GM21360 (cell line): Measurements from ENCODE around the gene CFDP1.
A peak's percentile ranks its signal among the peaks of the same experiment; 100 is the strongest.
"Not testable (repeated sequence)": the region's sequence is repeated elsewhere in the genome, so short reads cannot be mapped to it uniquely, and the experiment has no call there.

Experiments
- ATAC-seq: cut with Tn5 transposase; IDR thresholded peaks from one replicate; pipeline ENCODE4 v1.9.1; 2021; ENCODE audit warnings: mild to moderate bottlenecking, moderate library complexity; ENCODE audit not compliant: unreplicated experiment

Gene CFDP1

GRCh38 chr16:75459691-75460090 is 26.4 kb upstream of the CFDP1 start:
- no peak for ATAC-seq

GRCh38 chr16:75458439-75458838 is 25.1 kb upstream of the CFDP1 start:
- ATAC-seq: no peak

DNA sequence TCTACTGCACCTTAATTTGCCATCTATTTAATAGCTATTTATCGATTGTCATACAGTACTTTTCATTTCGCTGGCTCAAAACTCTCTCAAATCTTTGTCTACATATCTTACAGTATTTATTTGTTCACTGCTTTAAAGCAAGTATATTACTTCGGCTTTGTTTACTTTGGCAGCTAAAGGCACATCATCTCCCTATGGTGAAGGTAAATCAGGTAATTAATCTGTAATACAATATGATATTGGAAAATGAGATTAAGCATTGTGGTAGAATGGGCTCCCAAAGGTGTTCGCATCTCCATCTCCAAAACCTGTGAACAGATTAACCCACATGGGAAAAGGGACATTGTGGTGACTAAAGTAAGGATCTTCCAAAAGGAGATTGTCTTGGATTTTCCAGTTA is 24.7 kb upstream of the CFDP1 start:
- no peak for ATAC-seq

DNA sequence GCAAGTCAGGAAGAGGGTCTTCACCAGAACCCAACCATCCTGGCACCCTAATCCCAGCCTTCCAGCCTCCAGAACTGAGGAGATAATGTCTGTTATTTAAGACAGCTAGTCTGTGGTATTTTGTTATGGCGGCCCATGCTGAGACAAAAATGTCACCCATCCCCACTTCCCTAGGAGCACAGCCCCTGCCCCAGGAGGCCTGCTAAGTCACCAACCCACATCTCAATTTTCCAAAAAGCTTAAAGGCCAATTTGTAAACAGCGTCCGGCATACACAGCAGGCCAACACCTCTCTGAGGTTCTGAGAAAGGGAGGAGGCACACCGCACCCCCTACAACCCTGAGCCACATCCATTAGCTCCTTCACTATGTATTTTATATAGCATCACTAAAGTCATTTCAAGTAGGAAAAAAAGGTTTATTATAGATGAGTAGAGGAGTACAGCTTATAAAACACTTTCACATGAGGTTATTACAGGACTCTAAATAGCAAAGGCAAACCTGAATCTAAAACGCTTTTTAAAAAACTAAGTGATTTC is 24.2 kb upstream of the CFDP1 start:
- ATAC-seq: no peak

- no peak for ATAC-seq
Observed at GRCh38 chr16:75456971-75457370, 23.7 kb upstream of the CFDP1 start.

DNA sequence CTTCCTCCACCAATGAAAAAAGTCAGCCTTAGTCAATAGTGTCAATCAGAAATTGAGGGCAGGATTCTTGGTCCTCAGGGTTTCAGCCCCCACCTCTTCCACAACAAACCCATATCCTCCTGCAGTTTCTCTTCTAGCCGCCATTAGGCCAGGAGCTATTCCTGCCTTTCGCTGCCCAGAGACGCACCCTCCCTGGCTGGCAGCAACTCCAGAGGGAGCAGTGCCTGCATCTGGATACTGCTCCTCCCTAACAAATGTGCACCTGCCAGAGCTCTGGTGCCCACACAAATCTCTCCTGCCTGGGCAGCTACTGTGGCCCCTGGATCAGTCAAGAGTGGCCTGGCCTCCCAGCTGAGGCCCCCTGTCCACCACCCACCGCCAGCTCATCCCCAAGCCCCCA is 23.2 kb upstream of the CFDP1 start:
- ATAC-seq: not testable (repeated sequence)

DNA sequence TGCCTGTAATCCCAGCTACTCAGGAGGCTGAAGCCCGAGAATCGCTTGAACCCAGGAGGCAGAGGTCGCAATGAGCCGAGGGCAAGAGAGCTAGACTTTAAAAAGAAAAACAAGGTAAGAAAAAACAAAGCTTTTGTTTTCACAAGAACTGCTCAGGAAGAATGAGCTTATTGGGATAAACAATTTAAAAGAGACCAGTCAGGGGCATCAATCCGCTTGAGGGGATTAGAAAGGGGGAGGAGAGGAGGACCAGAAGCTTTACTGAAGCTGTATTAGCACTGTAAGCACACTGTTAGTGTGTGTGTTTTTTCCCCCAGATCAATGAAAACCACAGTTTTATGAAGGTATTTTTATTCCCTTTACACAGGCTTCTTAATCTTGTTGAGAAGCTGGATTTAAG is 22.4 kb upstream of the CFDP1 start:
- ATAC-seq: no peak

DNA sequence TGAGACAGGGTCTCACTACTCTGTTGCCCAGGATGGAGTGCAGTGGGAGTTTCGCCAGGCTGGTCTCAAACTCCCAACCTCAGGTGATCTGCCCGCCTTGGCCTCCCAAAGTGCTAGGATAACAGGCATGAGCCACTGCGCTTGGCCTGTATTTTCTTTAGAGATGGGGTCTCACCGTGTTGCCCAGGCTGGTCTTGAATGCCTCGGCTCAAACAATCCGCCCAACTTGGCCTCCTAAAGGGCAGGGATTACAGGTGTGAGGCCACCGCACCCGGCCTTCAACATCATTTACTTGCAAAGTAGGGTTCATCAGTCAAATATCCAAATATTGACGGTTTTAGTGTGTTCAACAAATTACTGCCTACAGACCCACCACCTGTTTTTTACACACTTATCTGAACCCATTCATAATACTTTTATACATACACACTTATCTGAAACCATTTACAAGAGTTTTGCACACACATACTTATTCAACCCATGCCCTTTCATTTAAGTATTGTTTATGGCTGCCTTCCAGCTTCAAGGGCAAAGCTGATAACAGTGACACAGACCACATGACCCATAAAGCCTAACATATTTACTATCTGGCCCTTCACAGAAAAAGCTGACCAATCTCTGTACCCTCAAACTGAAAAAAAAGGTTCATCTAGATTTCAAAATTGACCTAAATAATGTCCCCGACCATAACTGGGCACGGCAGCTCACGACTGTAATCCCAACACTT is 19.3 kb upstream of the CFDP1 start:
- no peak for ATAC-seq

DNA sequence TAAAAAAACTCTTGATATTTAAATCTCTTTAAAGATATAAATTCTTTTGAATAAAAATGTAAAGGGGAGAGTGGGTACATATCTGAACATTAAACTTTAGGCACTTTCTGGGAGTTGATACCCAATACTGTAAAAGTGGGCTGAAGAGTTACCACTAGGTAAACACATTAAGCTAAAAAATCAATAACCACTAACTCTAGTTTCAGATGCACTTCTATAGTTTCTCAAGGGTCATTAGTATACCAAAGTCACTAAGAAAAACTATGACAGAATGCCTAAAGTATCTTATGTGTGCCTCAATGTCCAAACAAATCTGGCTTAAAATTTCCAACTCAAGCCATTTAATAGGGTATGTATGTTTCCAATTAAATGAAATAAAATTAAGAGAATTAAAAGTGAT is 13.1 kb upstream of the CFDP1 start:
- ATAC-seq: no peak

- no peak for ATAC-seq
Observed at GRCh38 chr16:75445298-75445697, 12.0 kb upstream of the CFDP1 start.

DNA sequence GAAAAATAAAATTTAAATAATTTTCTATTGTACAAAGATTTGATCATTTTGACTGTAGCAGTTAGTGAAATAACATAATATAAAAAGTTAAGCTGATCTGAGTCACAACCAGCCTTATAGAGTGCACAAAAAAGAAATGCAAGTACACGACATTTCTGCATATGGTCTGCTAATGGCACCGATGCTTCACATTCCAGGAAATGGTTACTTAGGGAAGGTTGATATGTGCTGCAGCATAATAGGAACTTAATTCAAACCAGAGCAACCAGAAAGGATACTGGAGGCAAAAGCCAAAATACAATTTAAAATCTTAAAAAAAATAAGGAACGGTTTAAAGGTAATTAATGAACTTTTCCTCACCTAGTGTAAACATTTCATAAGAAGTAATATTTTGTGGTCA is 10.0 kb upstream of the CFDP1 start:
- no peak for ATAC-seq

- ATAC-seq: peak; percentile 62
Observed at GRCh38 chr16:75433732-75434413, 570 bp upstream of the CFDP1 start.

GRCh38 chr16:75429621-75430403 is 3.5 kb downstream of the CFDP1 start:
- ATAC-seq: no peak

- not testable (repeated sequence) for ATAC-seq
Observed at GRCh38 chr16:75426524-75426923, 6.8 kb downstream of the CFDP1 start.

DNA sequence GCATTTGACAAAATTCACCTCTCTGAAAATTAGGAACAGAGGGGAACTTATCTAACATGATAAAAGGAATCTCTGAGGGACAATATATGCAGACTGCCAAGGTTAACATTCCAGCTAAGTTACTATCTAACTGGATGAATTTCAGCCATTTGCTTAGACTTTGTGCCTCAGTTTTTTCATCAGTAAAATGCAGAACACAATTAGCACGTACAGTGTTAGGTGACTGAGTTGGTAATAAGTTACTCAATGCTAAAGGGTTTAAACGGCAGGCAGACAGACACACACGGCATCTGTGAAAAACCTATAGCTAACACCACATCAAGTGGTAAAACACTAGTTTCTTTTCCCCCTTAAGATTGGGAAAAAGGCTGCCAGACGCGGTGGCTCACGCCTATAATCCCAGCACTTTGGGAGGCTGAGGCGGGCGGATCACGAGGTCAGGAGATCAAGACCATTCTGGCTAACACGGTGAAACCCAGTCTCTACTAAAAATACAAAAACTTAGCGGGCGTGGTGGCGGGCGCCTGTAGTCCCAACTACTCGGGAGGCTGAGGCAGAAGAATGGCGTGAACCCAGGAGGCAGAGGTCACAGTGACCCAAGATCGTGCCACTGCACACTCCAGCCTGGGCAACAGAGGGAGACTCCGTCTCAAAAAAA is 9.1 kb downstream of the CFDP1 start:
- not testable (repeated sequence) for ATAC-seq

DNA sequence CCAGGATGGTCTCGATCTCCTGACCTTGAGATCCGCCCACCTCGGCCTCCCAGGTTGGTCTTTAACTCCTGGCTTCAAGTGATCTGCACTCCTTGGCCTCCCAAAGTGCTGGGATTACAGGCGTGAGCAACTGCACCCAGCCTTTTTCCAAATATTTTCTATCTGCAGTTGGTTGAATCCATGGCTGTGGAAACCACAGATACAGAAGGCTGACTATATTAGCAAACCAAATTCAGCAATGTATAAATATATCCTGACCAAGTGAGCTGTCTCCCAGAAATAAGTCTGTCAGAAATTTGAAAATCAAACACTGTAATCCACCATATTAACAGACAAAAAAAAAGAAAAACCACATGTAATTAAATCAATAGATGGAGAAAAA is 9.6 kb downstream of the CFDP1 start:
- ATAC-seq: no peak

GRCh38 chr16:75421820-75422126 is 11.5 kb downstream of the CFDP1 start:
- ATAC-seq: no peak

GRCh38 chr16:75420987-75421819 is 12.1 kb downstream of the CFDP1 start:
- no peak for ATAC-seq

- ATAC-seq: no peak
Observed at GRCh38 chr16:75416904-75417565, 16.3 kb downstream of the CFDP1 start.
